GM21717 (cell line): Measurements from ENCODE around the gene RERE.
"Not testable (repeated sequence)": the region's sequence is repeated elsewhere in the genome, so short reads cannot be mapped to it uniquely, and the experiment has no call there.

ENCODE experiments used
- ATAC-seq: cut with Tn5 transposase; IDR thresholded peaks from one replicate; pipeline ENCODE4 v1.9.1; 2021; ENCODE audit warnings: mild to moderate bottlenecking, moderate library complexity; ENCODE audit not compliant: unreplicated experiment

The RERE gene

DNA sequence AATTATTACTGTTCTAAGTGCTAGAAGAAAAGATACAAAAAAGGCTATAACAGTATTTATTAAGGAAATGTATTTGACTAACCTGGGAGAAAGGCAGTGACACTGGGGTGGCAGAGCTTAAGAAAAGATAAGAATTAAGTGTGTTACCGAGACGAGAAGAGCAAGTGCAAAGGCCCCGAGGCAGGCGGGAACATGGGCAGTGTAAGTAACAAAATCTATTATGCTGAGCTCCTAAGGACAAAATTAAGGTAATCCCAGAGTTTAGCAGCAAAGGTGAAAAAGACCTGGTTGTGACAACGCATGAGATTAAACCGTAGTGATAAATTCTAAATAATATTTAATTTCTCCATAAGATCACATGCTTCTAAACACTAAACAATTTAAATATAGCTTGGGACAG, 167.6 kb downstream of the RERE start:
- no peak for ATAC-seq

DNA sequence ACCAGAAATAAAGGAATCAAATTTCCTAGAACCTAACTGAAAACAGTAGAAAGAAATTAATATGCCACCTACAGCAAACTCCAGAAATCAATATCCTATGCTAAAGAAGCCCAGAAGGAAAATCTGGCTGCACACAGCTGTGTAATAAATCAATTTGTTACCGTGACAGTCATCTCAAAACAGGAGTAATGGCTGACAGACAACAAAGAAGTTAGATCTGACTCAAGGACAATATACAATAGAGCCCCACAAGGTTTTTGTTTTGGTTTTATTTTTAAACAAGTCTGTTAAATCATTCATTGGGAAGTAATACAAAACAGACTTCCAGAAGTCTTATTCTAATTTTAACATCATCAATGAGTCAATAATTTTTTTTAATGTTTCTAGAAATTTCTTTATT, 168.4 kb downstream of the RERE start:
- no peak for ATAC-seq

- no peak for ATAC-seq
These were observed 170.4 kb downstream of the RERE start for GRCh38 chr1:8646996-8647395.

GRCh38 chr1:8646189-8646588, 171.3 kb downstream of the RERE start:
- no peak for ATAC-seq

DNA sequence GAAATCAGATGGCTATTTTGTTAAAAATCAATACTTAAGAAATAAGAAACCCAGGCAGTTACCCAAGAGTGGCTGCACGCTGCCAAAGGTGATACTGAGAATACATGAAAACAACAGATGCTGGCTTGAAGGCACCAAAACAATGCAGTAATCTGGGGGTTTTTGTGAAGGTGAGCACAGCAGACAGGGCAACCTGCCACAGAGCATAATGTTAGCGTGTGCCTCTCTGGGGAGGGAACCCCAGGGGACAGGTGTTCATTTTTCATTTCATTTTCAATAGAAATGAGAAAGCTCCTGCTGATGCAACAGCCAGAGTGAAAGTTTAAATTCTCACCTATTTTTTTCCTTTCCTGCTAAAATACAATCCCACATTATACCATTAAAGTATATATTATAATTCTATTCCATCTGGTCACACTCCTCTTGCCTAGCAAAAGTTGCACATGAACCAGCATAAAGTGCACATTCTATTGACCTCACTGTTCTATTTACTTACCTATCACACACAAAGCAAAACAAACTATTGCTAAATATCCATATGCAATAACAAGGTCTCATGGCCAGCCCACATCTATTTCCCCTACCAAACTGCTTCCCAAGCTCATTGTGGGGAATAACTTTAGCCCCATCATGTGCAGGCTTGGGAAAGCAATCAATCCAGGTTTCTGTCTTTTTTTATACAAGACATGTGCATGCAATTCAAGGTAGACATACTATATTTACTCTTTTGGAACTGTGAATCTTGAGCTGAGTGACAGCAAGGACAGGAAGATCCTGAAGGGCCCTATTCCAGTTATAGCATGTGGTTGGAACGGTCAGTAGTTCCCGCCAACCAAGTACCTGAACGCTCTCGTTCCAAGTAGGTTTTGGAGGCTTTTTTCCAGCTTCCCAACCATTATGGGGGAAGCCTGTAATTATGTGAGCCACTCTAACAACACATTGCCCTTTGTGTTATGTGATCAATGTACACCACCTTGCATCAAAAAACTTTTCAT, 173.6 kb downstream of the RERE start:
- ATAC-seq, result peak; percentile 72

DNA sequence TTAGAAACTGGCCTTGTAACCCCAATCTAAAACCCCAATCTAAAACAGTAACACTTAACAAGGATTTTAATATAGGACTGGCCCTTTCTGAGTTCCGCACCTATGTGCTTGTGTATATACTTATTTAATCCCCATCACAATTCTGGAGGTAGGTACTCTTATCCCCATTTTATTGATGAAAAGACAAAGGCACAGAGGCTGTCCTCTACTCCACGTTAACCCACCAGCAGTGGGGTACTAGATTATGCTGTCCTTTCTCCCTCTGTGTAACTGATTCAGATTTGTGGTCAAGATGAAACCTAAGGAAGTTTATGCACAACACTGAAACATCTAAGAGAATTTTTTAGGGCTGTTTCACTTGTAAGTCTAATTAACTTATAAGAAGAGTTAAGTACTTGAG, 175.3 kb downstream of the RERE start:
- ATAC-seq, result no peak

DNA sequence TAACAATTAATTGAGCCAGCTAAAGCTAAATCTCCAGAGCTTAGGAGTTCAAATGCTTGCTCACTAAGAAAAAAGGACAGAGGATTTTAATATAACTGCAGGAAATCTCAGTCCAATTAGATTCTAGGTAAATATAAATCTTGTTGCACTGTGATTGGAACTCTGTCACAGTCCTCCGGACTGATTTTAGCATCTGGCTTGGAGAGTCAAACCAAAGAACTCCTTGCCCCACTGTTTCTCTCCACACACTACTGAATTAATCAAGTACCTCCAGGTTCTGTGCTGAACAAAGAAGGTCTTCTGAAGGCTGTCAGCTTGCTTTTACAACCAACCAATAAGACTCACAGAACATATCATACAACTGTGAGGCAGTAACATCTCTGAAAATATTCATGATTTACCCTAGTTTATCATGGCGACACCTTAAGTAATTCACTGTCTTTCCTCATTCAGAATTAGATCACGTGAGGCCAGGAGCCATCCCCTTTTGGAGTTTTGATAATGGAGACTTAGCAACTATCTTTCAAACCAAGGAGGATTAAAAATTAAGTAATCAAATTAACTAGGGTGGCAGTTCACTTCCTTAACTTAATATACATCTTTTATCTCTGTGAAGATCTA, 176.0 kb downstream of the RERE start:
- ATAC-seq, result no peak

DNA sequence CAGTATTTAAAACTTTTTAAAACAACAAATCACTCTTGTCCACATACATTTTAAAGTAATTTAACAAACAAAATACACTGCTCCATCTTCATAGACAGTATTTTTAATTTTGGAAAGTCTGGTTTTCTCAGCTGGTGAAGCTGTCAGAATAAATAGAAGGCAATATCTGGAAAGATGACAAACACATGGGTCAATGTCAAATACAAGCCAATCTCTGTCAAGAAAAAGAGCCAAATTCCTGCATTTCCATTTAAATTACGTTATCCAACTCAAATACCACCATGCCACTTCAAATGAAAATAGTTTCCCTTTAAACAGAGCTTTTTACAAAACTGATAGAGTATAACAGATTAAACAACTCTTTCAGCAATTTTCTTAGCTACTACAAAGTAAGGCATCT, 176.5 kb downstream of the RERE start:
- no peak for ATAC-seq

DNA sequence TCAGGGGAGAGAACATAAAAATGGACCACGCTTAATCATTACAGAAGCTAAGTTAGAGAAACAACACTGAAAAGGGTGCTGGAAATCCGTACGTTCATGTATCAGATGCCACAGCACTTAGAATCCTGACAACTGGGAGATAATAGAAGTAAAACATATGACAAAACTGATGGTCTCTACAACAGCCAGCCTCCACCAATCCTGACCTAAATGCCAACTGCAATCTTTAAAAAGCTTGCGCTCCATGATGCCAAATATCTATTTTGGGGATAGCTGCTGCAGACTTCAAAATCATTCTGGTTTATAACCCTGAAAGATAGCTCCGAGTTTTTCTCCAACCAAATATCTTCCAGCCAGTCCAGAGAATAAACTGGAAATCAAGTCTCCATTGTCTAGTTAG, 178.3 kb downstream of the RERE start:
- no peak for ATAC-seq

DNA sequence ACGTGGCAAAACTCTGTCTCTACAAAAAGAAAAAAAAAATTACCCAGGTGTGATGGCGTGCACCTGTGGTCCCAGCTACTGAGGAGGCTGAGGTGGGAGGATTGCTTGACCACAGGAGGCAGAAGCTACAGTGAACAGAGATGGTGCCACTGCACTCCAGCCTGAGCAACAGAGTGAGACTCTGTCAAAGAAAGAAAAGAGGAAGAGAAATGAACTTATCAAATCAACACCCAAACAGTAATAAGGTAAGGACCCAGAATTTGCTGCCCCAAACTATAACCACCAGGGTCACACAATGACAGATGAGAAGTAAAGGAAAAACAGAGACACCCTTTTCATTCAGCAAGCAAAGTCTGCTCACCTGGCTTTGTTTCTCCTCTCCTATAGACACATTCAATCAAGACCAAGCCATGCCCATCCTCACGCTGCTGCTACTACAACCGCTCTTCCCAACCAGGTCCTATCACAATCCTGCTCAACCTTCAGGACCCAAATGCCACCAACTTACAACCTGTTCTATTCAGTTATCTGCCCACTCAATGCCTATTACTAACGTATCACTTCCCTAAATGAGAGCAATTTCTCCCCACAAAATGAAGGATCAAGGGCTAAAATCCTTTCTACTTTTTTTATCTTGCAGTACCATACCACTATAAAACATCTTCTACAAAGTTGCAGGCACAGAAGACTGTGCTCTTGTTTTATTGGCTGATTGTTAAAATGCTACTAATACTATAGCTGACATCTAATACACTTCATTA, 183.5 kb downstream of the RERE start:
- ATAC-seq, result no peak

DNA sequence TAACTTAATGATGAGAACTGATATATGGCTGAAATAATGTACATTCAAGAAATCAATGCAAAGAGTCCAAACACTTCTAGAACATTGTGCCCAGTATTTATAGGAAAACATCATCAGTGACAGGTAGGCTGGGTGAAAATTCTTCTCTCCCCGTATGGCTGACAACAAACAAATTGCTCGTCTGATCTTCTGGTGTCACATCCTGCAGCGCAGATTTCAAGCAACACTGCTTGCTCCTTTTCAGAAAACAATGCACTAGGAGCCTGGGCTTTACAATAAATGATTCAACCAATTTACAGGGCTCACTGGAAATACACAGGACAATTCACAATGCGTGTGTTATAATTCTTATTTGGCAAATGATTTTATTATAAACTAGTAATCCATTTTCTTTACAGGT, 185.3 kb downstream of the RERE start:
- ATAC-seq, result no peak

GRCh38 chr1:8631163-8631562, 186.3 kb downstream of the RERE start:
- no peak for ATAC-seq

GRCh38 chr1:8629241-8630091, 188.0 kb downstream of the RERE start:
- ATAC-seq, result peak; percentile 70

- ATAC-seq, result no peak
These were observed 188.8 kb downstream of the RERE start for GRCh38 chr1:8628606-8629005.

GRCh38 chr1:8627728-8628127, 189.7 kb downstream of the RERE start:
- ATAC-seq, result no peak

DNA sequence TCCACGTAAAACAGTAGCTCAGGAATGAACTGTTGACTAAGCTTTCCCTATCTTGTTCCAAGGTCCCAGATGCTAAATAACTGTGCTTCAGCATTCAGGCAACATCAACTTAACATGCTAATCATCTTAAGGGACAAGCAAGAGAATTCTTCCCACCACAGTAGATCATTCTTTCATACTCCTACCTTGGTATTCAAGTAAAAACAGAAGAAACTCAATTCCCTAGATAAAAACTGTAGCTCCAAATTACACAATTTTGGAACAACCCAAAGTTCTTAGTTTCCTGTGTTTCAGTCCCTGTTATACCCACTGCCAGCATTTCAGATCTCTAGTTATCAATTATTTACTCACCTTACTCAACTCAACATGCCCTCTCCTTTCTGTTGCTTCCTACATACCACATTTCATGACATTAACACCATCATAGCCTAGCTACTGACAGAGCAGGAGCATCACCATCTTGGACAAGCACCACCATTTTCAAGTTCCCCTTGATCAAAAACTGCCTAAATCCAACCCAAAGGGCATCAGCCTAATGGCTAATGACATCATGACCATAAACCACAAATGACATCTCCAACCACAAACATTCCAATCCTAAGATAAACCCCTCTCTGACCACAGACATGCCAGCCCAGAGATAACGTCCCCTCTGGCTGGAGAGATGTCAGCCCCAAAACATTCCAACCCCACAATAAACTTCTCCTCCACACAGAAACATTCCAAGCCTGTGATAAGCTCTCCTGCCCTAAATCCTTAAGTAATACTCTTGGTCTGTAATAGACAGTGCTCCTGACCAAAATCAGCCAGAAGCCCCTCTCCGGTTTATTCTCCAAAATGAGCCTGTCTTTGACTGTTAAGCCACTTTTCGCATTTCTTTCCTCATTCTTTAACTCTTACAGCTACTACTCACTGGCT, 191.2 kb downstream of the RERE start:
- no peak for ATAC-seq

GRCh38 chr1:8625491-8625890, 191.9 kb downstream of the RERE start:
- no peak for ATAC-seq

DNA sequence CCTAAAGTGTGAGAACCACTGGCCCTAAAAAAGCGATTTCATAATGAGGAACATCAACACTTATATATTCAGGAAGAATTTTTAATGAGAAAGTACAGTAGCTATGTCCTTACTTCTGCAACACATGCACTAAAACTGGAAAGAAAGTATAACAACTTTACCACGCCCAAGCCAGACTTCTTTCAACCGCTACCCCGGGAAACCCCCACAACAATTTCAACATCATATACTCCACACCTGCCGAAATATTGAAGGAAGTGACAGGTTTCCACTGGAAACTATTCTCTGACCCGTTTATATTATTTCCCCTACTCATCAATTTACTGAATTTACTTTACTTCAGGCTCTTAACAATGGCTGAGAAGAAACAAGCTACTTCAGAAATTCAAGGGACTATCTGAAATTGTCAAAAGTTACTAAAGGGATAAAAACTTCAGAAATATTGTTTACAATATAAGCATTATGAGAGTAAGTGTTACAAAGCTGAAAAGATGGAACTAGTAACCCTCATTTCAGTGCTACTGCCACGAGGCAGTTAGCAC, 193.7 kb downstream of the RERE start:
- ATAC-seq, result not testable (repeated sequence)

DNA sequence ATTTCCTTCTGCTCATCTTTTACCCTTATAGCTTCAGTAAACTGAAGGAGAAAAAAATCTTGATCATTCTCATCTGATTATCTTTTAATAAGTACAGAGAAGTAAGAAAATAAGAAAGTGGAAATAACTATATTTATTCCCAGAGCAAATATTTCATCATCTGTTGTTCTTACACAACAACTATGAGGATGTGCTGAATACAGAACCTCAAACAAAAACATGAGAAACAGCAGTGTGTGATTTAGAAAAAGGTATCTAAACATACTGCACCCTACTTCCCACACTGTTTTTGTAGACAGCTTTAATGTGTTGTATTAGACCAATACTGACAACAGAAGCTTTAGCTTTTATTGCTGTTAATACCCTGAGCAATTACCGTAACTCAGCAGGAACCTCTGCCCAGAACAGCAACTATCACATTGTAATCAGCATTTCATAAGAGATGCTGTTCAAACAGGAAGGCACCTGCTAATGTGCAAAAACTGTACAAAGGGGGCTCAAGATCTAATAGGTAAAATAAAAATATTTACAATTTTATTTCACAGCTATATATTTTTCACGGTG, 195.6 kb downstream of the RERE start:
- not testable (repeated sequence) for ATAC-seq
